ENCODE data around the gene TERT.

- TF ChIP-seq CTCF (IDR thresholded peaks at IDR 0.05) (no peak), POLR2AphosphoS5 (IDR thresholded peaks at IDR 0.05) (no peak), EP300 (IDR thresholded peaks at IDR 0.05) (no peak)
These were observed 74.0 kb downstream of the TERT start for GRCh38 chr5:1220831-1221230.
